Erythroblast (primary cell): ENCODE results near the gene HDDC3.

ENCODE experiments used
- DNase-seq, 2 experiments: peaks; one replicate each; lab custom pipeline; 2025; lab: John Stamatoyannopoulos, UW
- GATA1 ChIP-seq: IDR thresholded peaks from 2 replicates; pipeline ENCODE4 v1.6.1; 2011; ENCODE audit warnings: low read depth, mild to moderate bottlenecking, control low read depth, low read length, moderate library complexity
- POLR2A ChIP-seq: IDR thresholded peaks from 2 replicates; pipeline ENCODE4 v1.6.1; 2011; ENCODE audit warnings: mild to moderate bottlenecking, low read length

Gene HDDC3

DNA sequence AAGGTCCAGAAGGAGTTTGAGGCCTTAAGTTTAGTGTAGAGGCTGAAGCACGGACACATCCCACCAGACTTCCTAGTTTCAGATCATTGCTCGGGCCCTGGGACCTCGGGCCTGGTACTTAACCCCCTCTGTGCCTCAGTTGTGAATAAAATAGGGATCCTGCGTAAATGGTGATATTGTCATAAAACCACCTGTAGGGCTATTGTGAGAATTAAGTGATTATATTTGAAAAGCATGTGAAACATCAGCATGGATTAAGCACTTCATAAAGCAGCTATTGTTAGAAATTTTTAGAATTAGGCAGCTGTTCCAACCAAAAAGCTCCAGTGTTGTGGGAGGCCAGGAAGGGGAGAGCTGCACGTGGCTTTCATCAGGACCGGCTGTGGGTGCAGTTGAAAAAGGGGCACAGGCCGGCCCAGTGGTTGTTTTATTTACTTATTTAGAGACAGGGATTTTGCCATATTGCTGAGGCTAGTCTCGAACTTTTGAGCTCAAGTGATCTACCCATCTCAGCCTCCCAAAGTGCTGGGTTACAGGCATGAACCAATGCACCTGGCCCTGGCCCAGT lies 26.8 kb upstream of the HDDC3 start:
- TF ChIP-seq GATA1 (no peak), POLR2A (no peak)
- no peak for DNase-seq

GRCh38 chr15:90957791-90958190 lies 25.4 kb upstream of the HDDC3 start:
- no peak for DNase-seq
- TF ChIP-seq POLR2A: no peak
- no peak for TF ChIP-seq GATA1

GRCh38 chr15:90957031-90957790 lies 24.9 kb upstream of the HDDC3 start:
- TF ChIP-seq POLR2A (no peak), GATA1 (no peak)
- no peak for DNase-seq

- peak; percentile 83 to 86 for DNase-seq
- TF ChIP-seq POLR2A (no peak), GATA1 (no peak)
Measured at GRCh38 chr15:90956274-90957030, 24.1 kb upstream of the HDDC3 start.

DNA sequence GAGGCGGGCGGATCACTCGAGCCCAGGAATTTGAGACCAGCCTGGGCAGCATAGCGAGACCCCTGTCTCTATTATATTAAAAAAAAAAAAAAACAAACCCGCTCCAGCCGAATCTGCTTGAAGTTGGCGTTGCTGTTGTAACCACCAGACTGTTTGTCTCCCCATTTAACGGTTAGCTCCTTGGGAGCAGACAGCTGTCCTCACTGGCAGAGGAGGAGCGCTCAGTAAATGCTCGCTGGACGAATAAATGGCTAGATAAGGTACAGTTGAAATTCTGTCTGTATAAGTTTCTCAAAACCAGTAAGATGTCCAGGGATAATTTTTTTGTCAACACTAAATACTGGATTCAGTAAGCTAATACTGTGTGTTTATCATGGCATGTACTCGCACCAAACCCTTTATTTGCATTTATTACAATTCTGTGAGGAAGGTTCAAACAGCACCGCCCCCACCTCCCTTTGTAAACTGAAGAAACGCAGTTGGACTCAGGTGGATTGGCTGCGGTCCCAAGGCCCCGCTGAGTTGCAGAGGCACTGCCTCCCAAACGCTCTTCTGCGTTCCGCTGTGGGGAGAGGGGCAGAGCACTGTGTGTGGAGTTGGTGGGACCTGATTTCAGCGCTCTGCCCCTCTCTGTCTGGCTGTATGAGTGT lies 23.4 kb upstream of the HDDC3 start:
- peak; percentile 63 to 69 for DNase-seq
- TF ChIP-seq POLR2A (no peak), GATA1 (no peak)

GRCh38 chr15:90954712-90955623 lies 22.6 kb upstream of the HDDC3 start, which contains the start of gene RCCD1:
RCCD1 (plus strand) TSS chr15:90954884; CDS start chr15:90956735, 1,851 bp downstream.
- peak; percentile 97 for DNase-seq
- TF ChIP-seq POLR2A: peak; percentile 94
- TF ChIP-seq GATA1: no peak

DNA sequence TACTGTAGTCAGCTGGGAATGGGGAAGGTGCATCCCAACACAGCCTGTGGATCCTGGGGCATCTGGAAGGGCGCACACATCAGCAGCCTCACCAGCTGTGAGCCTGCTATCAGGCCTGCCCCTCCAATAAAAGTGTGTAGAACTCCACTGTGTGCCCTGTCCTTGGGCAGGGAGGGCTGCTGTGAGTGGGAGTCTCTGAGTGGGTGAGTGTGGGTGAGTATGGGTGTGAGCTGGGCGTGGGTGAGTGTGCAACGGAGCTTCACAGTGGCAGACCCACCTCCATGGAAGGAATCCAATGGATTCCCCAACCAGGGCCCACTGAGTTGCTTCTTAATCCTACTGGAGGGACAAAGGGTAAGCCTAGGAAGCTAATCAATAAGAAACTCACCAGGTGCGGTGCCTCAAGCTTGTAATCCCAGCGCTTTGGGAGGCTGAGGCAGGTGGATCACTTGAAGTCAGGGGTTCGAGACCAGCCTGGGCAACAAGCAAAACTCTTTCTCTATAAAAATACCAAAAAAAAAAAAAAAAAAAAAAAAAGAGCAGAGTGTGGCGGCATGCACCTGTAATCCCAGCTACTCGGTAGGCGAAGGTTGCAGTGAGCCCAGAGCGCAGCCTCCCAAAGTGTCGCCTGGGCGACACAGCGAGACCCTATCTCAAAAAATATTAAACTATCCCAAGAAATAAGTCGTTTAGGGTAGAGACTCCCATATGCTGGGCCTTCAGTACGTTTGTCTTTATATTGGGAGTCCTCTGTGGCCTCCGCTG lies 21.8 kb upstream of the HDDC3 start:
- DNase-seq: no peak
- TF ChIP-seq GATA1: no peak
- no peak for TF ChIP-seq POLR2A

- TF ChIP-seq POLR2A (no peak), GATA1 (no peak)
Measured at GRCh38 chr15:90952901-90953677, 20.7 kb upstream of the HDDC3 start.

GRCh38 chr15:90950676-90951075 lies 18.3 kb upstream of the HDDC3 start:
- no peak for TF ChIP-seq POLR2A
- TF ChIP-seq GATA1: no peak
- no peak for DNase-seq

More at GRCh38 chr15:90952901-90953677, 20.7 kb upstream of the HDDC3 start:
- DNase-seq: no peak

DNA sequence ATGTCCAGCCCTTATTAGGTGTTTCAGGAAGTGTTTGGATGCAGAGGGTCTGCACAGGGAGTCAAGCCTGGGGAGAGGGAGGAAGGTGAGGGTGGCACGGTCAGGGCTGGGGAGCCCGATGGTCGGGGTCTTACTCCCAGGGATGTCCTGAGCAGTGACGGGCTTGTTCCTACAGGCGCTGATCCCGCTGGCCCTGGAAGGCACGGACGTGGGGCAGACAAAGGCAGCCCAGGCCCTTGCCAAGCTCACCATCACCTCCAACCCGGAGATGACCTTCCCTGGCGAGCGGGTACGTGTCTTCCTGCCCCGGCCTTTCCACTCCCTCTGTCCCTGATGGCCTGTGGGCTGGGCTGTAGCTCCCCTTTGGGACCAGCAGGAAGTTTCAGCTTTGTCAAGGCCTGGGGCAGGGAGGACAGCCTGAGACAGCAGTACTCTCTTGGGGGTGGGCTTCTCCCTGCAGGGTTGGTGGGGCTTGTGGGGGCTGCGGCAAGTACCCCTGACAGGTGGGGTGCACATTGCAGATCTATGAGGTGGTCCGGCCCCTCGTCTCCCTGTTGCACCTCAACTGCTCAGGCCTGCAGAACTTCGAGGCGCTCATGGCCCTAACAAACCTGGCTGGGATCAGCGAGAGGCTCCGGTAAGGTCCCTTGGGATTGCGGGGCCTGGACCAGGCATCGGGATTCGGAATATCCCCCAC lies 17.8 kb upstream of the HDDC3 start:
- TF ChIP-seq POLR2A (peak; percentile 51), GATA1 (no peak)
- DNase-seq: no peak

GRCh38 chr15:90948506-90948905 lies 16.2 kb upstream of the HDDC3 start:
- TF ChIP-seq POLR2A: no peak
- no peak for TF ChIP-seq GATA1
- DNase-seq: no peak
